Measurements from ENCODE around the gene SLITRK2.

DNA sequence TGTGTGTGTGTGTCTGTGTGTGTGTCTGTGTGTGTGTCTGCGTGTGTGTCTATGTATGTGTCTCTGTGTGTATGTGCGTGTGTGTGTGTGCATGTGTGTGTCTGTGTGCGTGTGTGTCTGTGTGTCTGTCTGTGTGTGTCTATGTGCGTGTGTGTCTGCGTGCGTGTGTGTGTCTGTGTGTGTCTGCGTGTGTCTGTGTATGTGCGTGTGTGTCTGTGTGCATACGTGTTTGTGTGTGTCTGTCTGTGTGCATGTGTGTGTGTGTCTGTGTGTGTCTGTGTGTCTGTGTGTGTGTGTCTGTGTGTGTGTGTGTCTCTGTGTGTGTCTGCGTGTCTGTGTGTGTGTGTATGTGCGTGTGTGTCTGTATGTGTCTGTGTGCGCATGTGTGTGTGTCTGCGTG lies 35.6 kb downstream of the SLITRK2 start:
- TF ChIP-seq POLR2A (IDR thresholded peaks at IDR 0.05; ENCODE audit: low read depth, low read length): no peak
- no peak for TF ChIP-seq TAF1 (IDR thresholded peaks at IDR 0.05; ENCODE audit: borderline replicate concordance, low read depth, low read length)
- TF ChIP-seq POLR2AphosphoS5 (IDR thresholded peaks at IDR 0.05; ENCODE audit: low read depth, low read length): no peak

All from GM12892 (cell line).